ENCODE measurements around the gene NHERF1.

The NHERF1 gene

GRCh38 chr17:74790161-74791058 is 42.0 kb downstream of the NHERF1 start:
- DNase-seq, result no peak

GRCh38 chr17:74792586-74793105 is 44.2 kb downstream of the NHERF1 start:
- DNase-seq, result no peak

GRCh38 chr17:74795327-74796020 is 47.0 kb downstream of the NHERF1 start:
- no peak for DNase-seq

- DNase-seq, result no peak
Measured at GRCh38 chr17:74796211-74796610, 47.8 kb downstream of the NHERF1 start.

GRCh38 chr17:74796866-74797265 is 48.4 kb downstream of the NHERF1 start:
- DNase-seq, result no peak

- no peak for DNase-seq
Measured at GRCh38 chr17:74797824-74798223, 49.4 kb downstream of the NHERF1 start.

- no peak for DNase-seq
Measured at GRCh38 chr17:74798239-74798707, 49.8 kb downstream of the NHERF1 start.

- no peak for DNase-seq
Measured at GRCh38 chr17:74799097-74799496, 50.7 kb downstream of the NHERF1 start.

- no peak for DNase-seq
Measured at GRCh38 chr17:74800531-74800930, 52.1 kb downstream of the NHERF1 start.

GRCh38 chr17:74801896-74802295 is 53.5 kb downstream of the NHERF1 start:
- no peak for DNase-seq

- DNase-seq, result no peak
Measured at GRCh38 chr17:74803388-74803930, 55.0 kb downstream of the NHERF1 start.

- no peak for DNase-seq
Measured at GRCh38 chr17:74803971-74804370, 55.5 kb downstream of the NHERF1 start.

- DNase-seq, result no peak
Measured at GRCh38 chr17:74804683-74805082, 56.3 kb downstream of the NHERF1 start.

GRCh38 chr17:74805591-74805991 is 57.2 kb downstream of the NHERF1 start:
- no peak for DNase-seq

- DNase-seq, result no peak
Measured at GRCh38 chr17:74806334-74806733, 57.9 kb downstream of the NHERF1 start.

GRCh38 chr17:74807441-74807840 is 59.0 kb downstream of the NHERF1 start:
- DNase-seq, result no peak

GRCh38 chr17:74807925-74808324 is 59.5 kb downstream of the NHERF1 start:
- DNase-seq, result no peak

- no peak for DNase-seq
Measured at GRCh38 chr17:74808714-74809430, 60.4 kb downstream of the NHERF1 start.

GRCh38 chr17:74810699-74811485 is 62.5 kb downstream of the NHERF1 start:
- no peak for DNase-seq

GRCh38 chr17:74812109-74813009 is 63.9 kb downstream of the NHERF1 start:
- DNase-seq, result no peak

- DNase-seq, result peak in 1 of 2 donors; percentile 16
Measured at GRCh38 chr17:74814453-74814852, 66.0 kb downstream of the NHERF1 start.
